ENCODE results near the gene NAALAD2.

The NAALAD2 gene

GRCh38 chr11:90100431-90100830 lies 34.0 kb upstream of the NAALAD2 start:
- Histone ChIP-seq H4K20me1 (ENCODE audit: insufficient read depth, low read length) (no peaks in the 10 kb centered on the region), H3K27me3 (ENCODE audit: low read depth, low read length) (no peaks in the 10 kb centered on the region), H3K9me3 (ENCODE audit: insufficient read depth, low read length) (no peaks in the 10 kb centered on the region), H2AFZ (ENCODE audit: low read depth, low read length) (no peak overlapping the region), H3K9ac (ENCODE audit: low read length) (no peak overlapping the region), H3K36me3 (replicated peaks; ENCODE audit: low read depth, low read length) (no peaks in the 10 kb centered on the region), H3K27ac (ENCODE audit: low read length) (no peak overlapping the region), H3K4me2 (ENCODE audit: low read length) (no peak overlapping the region), H3K79me2 (ENCODE audit: low read length) (no peaks in the 10 kb centered on the region), H3K4me1 (ENCODE audit: low read length) (no peaks in the 10 kb centered on the region), H3K4me3 (ENCODE audit: low read length) (no peak overlapping the region)
- TF ChIP-seq EZH2phosphoT487 (IDR thresholded peaks at IDR 0.05; ENCODE audit: low read depth) (no peak), CTCF (IDR thresholded peaks at IDR 0.05; ENCODE audit: low read depth, low read length) (no peak)

GRCh38 chr11:90113541-90113940 lies 20.9 kb upstream of the NAALAD2 start:
- Histone ChIP-seq H3K27me3 (ENCODE audit: low read depth, low read length) (no peaks in the 10 kb centered on the region), H4K20me1 (ENCODE audit: insufficient read depth, low read length) (no peaks in the 10 kb centered on the region), H3K9me3 (ENCODE audit: insufficient read depth, low read length) (no peaks in the 10 kb centered on the region), H3K4me1 (ENCODE audit: low read length) (no peaks in the 10 kb centered on the region), H3K4me3 (ENCODE audit: low read length) (no peak overlapping the region), H3K9ac (ENCODE audit: low read length) (no peak overlapping the region), H2AFZ (ENCODE audit: low read depth, low read length) (no peak overlapping the region), H3K4me2 (ENCODE audit: low read length) (no peak overlapping the region), H3K79me2 (ENCODE audit: low read length) (no peaks in the 10 kb centered on the region), H3K36me3 (replicated peaks; ENCODE audit: low read depth, low read length) (no peaks in the 10 kb centered on the region), H3K27ac (ENCODE audit: low read length) (no peak overlapping the region)
- TF ChIP-seq CTCF (IDR thresholded peaks at IDR 0.05; ENCODE audit: low read depth, low read length) (peak; percentile 53), EZH2phosphoT487 (IDR thresholded peaks at IDR 0.05; ENCODE audit: low read depth) (no peak)

- Histone ChIP-seq H3K27ac (ENCODE audit: low read length) (no peak overlapping the region), H3K4me1 (ENCODE audit: low read length) (no peaks in the 10 kb centered on the region), H3K9ac (ENCODE audit: low read length) (no peak overlapping the region), H3K79me2 (ENCODE audit: low read length) (no peaks in the 10 kb centered on the region), H4K20me1 (ENCODE audit: insufficient read depth, low read length) (no peaks in the 10 kb centered on the region), H3K4me3 (ENCODE audit: low read length) (no peak overlapping the region), H3K9me3 (ENCODE audit: insufficient read depth, low read length) (no peaks in the 10 kb centered on the region), H3K27me3 (ENCODE audit: low read depth, low read length) (no peaks in the 10 kb centered on the region), H2AFZ (ENCODE audit: low read depth, low read length) (no peak overlapping the region), H3K36me3 (replicated peaks; ENCODE audit: low read depth, low read length) (no peaks in the 10 kb centered on the region), H3K4me2 (ENCODE audit: low read length) (no peak overlapping the region)
- TF ChIP-seq EZH2phosphoT487 (IDR thresholded peaks at IDR 0.05; ENCODE audit: low read depth) (no peak), CTCF (IDR thresholded peaks at IDR 0.05; ENCODE audit: low read depth, low read length) (no peak)
Observed at GRCh38 chr11:90120191-90120590, 14.3 kb upstream of the NAALAD2 start.

- Histone ChIP-seq H3K9ac (ENCODE audit: low read length) (no peak overlapping the region), H3K27me3 (ENCODE audit: low read depth, low read length) (no peaks in the 10 kb centered on the region)
- TF ChIP-seq EZH2phosphoT487 (IDR thresholded peaks at IDR 0.05; ENCODE audit: low read depth) = no peak
- no peak for TF ChIP-seq CTCF (IDR thresholded peaks at IDR 0.05; ENCODE audit: low read depth, low read length)
Observed at GRCh38 chr11:90124371-90124770, 10.1 kb upstream of the NAALAD2 start.

More at GRCh38 chr11:90124371-90124770, 10.1 kb upstream of the NAALAD2 start:
- Histone ChIP-seq H2AFZ (ENCODE audit: low read depth, low read length) (no peak overlapping the region), H3K9me3 (ENCODE audit: insufficient read depth, low read length) (no peaks in the 10 kb centered on the region), H3K27ac (ENCODE audit: low read length) (no peak overlapping the region), H3K4me3 (ENCODE audit: low read length) (no peak overlapping the region), H3K4me1 (ENCODE audit: low read length) (no peaks in the 10 kb centered on the region), H3K79me2 (ENCODE audit: low read length) (no peaks in the 10 kb centered on the region), H3K4me2 (ENCODE audit: low read length) (no peak overlapping the region), H3K36me3 (replicated peaks; ENCODE audit: low read depth, low read length) (no peaks in the 10 kb centered on the region), H4K20me1 (ENCODE audit: insufficient read depth, low read length) (no peaks in the 10 kb centered on the region)
